HG03103 (cell line): ENCODE data around the gene NME7.
"Not testable (repeated sequence)": the region's sequence is repeated elsewhere in the genome, so short reads cannot be mapped to it uniquely, and the experiment has no call there.

Source experiments
- ATAC-seq: cut with Tn5 transposase; IDR thresholded peaks from one replicate; pipeline ENCODE4 v1.9.1; 2021; ENCODE audit warnings: low read depth; ENCODE audit not compliant: unreplicated experiment

The NME7 gene

DNA sequence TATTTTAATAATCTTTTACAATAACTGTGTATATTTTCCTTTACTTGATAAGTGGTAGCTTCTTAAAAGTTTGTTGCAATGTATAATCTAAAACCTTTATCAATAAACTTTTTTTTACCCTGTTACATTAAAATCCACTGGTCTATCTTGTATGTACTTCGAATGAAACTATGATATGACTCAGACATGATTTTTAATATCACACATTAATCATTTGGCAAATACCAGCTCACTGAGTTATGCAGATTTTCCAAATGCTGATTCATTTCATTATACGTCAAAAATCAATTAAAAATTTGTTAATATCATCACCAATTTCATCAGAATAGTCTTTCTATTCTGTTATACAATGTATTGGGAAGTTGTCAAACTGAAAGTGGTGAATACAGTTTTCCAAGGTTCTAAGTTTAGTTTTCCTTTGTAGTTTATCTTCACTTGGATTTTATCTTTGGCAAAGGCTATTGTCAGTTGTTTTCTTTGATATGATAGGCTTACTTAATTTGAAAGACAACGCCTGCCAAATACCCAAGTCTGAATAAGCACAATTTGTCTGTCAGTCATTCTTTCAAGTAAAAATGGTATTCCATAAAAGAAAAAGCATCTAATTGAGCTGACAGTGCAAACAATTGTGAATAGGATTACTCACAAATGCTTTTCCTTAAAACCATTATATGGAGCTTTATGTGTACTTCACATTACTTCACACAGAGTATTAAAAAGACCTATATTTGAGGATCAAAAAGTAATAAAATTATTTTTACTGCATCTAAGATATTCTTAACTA lies 127.0 kb downstream of the NME7 start:
- ATAC-seq, result no peak

DNA sequence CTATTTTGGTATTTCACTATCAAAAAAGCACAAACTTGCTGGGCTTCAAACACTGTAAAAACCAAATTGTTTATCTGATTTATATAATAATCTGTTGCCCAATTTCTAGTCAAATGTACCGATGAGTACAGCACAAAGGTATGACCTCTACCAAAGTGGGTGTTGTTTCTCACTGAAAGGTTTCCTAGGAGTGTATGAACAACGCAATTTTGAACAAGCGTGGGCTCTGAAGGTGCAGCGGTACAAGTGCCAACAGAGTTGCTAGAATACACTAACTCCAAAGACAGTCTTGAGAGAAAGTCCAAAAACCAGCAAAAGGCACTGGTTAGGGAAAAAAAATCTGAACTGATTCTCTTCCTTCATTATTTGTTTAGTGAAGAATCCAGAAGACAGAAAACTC lies 130.7 kb downstream of the NME7 start:
- no peak for ATAC-seq

DNA sequence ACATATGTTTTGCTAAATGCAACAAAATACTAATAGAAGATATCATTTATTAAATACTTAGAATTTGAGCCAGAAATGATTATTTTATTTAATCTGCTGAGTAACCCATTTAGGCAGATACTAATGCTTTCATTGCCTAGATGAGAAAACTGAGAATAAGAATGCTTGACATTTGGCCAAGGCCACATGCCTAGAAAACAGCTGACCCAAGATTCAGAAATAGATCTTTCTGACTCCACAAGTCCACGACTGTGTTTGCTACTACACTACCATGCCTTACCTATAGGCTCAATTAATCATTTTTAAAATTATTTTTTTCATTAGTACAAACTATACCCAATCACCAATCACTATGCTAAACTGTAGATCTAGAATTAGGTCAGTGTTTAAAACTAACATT lies 131.5 kb downstream of the NME7 start:
- ATAC-seq, result no peak

DNA sequence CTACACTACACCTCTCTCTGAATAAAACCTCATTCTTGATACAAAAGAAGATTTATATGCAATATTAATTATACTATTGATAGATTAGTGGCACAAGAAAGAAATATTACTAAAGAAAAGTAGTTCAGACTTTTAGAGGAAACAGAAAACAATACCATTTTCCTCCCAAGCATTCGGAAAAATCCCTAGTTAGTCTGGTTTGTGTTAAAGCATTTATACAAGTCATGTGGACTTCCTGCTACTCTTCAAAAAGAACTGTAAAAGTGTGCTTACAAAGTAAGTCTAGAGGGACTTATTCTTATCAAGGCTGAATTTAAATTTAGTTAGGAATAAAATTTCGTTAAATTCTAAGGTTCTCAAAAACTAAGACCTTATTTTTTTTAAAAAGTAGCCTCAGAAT lies 132.0 kb downstream of the NME7 start:
- no peak for ATAC-seq

DNA sequence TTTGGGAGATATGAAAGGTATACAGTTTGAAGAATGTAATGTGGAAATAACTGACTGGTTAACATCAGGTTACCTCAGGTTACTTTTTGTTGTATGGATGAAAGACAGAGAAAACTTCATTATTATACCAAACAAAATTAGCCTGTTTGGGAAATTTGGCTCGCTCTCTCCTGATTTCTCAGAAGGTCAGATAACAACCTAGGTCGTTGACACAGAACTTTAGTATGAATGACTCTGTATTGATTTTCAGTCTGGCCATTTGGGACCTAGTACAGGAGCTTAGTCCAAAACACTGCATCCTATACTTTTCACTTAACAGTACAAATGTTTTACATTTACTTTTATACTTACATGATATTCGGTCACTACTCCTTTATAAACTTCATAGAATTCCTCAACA lies 132.8 kb downstream of the NME7 start:
- no peak for ATAC-seq

DNA sequence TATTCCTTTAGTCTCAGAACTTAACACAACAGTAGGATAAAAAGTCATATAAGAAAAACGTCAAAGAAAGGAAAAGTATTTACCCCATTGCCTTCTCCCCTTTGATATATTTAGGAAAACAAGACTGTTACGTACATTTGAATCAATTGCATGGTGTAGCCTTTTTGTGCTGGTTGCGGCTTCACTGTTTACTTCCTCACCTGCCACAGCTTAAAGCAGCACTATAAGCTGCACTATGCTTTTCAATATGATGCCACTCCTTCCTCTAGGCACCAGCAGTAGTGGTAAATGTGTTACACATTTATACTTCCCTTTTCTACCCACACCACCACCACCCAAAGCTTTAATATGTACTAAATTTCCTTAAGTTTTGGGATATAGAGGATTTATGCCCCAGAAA lies 150.0 kb downstream of the NME7 start:
- no peak for ATAC-seq

DNA sequence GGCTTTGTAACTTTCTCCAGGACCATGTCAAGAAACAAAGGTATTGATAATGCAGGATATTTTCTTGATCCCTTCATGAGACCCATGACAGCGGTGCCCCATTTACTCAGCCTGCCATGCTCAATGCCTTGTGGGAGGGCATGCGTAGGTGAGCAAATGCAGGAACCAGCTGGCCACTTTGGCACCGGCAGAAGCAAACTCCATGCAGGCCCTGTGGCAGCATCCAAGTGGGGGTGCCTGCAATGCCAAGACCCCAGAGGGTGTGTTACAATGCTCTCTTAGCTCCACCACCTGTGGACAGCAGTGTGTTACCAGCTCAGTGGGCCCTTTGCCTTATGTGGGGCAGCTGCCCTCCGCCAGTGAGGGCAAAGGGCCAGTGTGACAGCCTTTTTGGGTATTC lies 153.0 kb downstream of the NME7 start:
- no peak for ATAC-seq

DNA sequence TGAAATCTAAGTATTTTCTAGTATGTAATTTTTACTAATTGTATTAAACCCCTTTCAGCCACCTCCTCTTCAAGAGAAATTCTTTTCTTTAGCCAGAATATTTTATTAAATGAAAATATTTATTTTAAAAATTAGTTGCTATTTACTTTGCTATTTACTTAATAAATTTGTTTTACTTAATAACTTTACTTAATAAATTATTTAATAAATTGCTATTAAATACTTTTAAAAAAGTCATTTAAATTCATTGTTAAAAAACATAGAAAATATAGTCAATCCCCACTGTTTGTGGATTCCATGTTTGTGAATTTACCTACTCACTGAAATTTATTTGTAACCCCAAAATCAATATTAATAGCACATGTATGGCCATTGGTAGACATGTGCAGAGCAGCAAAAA lies 155.5 kb downstream of the NME7 start:
- ATAC-seq, result no peak

DNA sequence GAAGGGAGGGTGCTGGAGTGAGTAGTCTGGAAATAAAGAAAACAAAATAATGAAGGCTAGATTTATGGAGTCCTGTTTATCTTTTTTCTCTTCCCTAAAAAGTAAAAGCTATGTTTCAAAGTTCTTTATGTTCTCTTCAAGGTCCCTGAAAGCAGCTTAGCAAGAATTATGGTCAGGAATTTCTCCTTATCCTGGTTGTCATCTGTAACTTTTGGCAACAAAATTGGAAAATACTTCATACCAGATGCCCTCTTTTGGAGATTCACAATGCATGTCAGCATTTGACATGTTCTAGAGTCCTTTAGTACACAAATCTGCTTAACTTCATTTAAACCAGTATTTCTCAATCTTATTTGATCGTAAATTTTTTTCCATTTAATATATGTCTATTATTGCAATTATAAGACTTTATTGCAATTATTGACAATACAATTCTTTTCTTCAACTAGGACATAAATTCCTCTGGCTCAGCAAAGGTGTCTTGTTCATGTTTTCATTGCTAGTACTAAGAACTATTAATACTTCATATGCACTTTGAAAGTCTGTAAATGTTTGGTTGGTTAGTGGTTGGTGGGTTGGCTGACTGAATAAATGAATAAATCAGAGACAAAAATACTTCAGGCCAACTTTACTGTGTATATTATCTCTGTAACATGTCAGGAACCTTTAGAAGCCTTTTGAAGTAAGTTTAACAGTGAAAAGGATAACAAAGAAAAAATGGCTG lies 159.6 kb downstream of the NME7 start:
- no peak for ATAC-seq

DNA sequence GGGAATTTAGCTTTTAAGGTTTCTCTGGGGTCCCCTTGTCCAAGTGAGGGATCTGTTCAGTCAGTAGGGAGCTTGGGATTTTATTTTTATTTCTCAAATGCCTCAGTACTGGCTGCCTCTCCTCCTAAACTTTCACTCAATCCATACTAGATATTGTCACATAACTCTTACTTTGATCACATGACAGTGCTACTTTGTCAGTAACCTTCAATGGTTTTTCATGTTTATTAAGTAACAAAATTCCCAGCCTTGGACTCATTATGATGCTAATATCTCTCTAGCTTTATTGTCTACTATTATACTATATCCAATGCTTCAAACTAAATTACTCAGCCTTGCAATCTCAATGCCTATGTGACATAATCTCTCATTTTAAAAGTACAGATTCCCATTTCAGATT lies 163.4 kb downstream of the NME7 start:
- no peak for ATAC-seq

DNA sequence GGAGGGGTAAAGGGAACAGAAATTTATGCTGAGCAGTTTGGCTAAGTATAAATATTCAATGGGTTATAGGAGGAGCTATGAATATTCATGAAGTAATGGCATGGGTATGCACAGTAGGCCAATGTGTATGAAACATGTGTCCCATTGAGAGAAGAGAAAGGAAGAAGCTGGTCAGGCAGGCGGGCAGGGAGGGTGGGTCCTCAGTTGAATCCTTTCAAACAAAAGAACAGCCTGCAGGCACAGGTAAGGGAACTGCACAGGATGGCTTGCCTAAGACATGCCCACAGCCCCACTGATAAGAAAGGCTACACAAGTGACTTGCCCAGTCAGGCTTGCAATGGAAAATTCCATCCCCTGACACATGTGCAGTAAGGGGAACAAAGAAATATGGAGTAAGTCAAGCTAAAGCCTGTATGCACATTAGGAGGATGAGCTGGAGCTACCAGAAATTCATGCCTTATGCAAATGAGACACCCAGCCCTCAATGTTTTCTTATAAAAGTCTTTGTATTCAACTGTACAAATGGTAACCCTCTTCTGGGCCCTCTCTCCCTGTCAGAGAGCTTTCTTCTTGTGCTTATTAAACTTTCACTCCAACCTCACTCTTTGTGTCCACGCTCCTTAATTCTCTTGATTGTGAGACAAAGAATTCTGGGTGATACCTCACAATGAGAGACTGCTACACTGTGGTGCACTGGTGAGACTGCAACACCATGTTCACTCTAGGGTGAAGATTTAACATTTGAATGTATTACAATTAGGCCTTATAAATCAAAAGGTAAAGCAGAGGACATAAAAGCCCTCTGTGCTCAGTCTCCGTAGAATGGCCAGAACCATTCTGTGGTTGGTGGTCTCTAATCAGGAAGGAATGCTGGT lies 164.6 kb downstream of the NME7 start:
- no peak for ATAC-seq

DNA sequence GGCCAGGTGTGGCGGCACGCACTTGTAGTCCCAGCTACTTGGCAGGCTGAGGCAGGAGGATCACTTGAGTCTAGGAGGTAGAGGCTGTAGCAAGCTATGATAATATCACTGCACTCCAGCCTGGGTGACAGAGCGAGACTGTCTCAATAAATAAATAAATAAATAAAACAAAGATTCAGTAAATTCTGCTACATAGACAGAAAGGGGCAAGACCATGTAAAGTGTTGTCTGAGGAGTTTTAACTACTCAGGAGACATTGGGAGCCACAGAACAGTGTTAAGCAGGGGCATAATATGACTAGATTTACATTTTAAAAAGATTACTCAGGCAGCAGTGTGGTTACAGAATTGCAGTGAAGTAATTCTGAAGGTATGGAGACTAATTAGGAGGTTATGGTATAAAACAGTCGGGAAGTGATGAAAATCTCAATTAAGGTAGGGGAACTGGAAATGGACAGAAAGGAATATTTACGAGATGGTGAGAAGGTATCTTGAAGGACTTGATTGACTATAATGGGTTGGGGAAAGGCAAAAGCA lies 166.4 kb downstream of the NME7 start:
- ATAC-seq, result no peak

DNA sequence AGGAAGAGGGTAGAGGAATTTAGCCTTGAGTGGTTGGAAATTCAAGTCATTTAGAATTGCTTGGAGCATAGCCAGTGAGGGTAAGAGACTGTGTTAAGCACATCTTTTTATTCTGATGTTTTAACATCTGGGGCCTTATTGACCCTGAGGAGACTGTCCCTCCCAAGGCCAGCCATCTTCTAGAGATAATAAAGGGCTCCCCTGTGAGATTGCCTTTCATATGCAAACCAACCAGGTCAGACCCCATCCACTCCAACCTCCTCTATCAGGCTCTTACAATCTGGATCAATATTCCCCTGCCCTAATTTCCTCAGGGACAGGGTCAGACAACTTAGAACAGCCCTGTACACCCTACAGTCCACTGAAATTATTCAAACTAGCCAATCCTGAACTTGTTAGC lies 167.3 kb downstream of the NME7 start:
- no peak for ATAC-seq

DNA sequence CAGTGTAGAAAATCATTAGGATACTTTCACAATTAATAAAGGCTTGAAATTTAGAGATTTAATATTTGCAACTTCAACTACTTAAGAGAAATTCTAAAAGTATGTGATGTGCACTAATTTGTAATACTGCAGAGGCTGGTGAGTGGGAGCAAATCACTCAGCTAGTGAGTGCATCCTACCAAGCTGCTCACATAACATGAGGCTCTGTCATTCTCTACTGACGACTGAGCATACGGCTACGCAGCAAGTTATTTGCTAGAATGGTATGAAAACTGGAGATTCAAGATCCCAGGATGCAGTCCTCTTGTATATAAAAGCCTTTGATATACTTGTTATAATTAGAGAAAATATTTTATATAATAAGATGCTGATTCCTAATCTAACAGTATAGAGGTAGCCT lies 171.0 kb downstream of the NME7 start:
- no peak for ATAC-seq

DNA sequence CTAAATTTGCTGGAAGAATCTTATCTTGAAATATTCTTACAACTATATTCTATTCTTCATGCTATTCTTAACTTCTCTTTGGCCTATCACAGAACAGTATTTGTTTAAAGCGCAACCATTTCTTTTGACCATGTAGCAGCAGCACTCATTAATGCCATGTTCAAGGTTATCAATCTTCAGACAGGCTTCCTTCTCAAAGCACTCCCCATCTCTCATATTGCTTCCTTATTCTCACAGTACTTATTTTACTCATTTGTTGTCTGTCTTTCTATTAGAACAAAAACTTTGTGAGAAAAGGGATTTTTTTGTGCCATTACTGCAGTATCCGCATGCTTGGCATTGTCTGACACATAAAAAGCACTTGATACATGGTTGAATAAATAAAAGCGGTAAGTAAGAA lies 171.4 kb downstream of the NME7 start:
- ATAC-seq, result no peak

DNA sequence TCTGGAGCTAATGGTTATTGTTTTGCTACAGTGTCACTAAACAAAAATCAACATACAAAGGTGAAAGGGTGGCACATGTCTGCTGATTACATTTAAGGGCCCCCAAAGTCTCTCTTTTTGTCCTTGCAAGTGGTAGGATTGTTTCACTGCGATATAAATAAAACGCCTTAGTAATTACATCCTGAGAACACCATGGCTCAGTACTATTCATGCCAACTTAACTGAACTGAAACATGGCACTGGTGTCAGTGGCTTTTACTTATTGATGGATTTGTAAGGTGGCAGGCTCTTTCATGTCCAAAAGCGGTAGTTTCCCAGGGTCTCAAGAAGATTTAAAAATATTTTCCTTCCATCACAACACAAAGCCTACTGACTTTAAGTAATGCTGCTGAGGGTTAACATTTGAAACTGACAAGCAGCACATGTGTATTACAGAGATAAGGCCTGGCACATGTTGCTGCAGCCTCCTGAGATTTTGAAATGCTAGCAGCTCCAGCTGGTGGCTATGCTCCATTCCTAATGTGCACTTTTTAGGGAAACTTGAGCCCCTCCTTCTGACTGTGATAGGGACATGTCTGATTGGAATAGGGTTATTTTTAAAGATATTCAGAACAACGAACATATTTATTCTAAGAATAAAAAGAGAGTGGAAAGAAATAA lies 174.3 kb downstream of the NME7 start:
- no peak for ATAC-seq

DNA sequence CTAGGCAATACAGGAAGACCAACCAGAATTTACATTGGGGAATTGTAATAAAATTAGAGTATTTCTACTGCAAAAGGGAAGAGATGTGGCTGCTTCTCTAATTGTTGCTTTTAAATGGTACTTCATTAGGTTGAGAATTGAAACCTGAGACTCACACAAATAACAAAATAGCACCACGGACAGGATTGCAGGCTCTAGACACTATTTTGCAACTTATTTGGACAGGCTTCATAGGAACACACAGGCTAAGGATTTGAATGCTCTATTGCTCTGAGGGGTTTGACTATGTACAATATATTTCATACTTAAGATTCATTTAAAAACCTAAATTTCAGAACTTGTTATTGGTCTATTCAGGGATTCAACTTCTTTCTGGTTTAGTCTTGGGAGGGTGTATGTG lies 181.5 kb downstream of the NME7 start:
- ATAC-seq, result no peak

DNA sequence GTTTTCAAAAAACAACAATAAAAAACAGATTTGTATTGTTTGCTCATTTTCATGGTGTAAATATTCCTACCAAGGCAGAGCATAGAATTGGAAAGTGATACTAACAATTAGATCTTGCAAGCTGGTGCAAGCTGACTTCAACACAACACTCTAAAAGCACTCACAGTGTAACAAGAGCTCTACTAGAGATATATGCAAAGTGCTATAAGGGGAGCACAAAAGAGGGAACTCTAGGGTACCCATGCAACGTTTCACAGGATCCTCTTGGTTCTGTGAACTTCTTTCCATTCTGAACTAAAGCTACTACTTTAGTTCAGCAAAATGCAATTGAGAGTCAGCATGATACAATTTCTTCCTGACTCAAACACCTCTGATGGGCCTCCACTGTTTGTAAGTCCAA lies 182.8 kb downstream of the NME7 start:
- ATAC-seq, result no peak

DNA sequence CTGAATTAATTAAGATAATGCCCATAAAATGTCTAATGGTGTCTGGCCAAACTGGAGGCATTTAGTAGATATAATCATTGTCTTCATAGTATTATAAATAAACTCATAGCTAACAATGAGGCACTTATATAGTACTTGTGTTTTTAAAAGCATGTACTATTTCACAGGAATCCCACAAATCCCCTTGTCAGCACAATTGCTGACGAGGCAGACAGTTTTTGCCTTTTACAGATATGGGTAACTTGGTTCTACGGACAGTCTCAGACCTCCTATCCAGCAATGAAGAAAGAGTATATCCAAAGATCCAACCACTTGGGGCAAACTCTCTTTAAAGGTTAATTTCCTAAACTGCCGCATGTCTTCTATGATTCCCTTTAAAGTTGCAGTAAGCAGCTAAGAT lies 187.4 kb downstream of the NME7 start:
- no peak for ATAC-seq

DNA sequence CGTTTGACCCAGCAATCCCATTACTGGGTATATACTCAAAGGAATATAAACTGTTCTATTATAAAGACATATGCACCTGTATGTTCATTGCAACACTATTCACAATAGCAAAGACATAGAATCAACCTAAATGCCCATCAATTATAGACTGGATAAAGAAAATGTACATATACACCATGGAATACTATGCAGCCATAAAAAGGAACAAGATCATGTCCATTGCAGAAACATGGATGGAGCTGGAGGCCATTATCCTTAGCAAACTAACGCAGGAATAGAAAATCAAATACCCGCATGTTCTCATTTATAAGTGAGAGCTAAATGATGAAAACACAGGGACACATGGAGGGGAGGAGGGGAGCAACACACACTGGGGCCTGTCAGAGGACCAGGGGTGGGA lies 188.2 kb downstream of the NME7 start:
- not testable (repeated sequence) for ATAC-seq

DNA sequence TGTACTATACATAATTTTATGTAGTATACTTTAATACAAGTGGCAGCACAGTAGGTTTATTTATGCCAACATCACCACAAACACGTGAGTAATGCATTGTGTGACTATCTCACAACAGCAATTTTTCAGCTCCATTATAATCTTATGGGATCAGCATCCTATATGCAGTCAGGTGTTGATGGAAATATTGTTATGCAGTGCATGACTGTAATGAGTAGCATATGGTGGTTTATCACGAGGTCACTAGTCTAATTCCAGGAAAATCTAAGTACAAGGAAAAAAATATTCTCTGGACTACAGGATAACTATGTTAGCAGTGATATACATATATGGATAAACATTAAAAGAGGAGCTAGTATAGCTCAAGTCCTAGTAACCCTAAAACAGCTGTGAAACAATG lies 192.1 kb downstream of the NME7 start:
- no peak for ATAC-seq
